Measurements from ENCODE around the gene LMO7. TPM values are rescaled to one million over a fixed set of nuclear protein-coding genes. Genes with fewer than 3 reads are reported as not detected.
"Not testable (repeated sequence)": the region's sequence is repeated elsewhere in the genome, so short reads cannot be mapped to it uniquely, and the experiment has no call there.

LMO7 gene
- total RNA-seq, 4 donors from 2014 or later, result 60.5 to 108 (median 75.6) TPM

DNA sequence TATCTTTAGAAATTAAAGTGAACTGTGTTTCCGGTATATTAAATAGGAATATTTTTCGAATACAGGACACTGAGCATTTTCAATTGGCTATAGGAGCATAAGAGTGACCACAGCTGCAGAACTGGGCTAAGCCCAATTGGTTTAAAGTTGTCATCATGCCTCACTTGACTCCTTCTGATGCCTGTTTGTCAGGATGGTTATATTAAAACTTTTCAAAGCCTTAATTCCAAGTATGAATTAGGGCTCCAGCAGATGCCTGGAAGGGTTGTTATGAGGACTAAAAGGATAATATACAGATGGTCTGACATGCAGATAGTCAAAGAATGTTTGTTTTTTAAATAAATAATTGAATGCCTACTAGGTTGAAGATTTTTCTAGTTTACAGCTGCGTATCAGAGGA lies 100.0 kb downstream of the LMO7 start:
- DNase-seq (ENCODE audit: low spot score in 2 of 2), result no peak
- 66 to 74% methylated on average over 3 of the region's 3 CpGs for WGBS, 2 donors
- TF ChIP-seq, protein P1, sequence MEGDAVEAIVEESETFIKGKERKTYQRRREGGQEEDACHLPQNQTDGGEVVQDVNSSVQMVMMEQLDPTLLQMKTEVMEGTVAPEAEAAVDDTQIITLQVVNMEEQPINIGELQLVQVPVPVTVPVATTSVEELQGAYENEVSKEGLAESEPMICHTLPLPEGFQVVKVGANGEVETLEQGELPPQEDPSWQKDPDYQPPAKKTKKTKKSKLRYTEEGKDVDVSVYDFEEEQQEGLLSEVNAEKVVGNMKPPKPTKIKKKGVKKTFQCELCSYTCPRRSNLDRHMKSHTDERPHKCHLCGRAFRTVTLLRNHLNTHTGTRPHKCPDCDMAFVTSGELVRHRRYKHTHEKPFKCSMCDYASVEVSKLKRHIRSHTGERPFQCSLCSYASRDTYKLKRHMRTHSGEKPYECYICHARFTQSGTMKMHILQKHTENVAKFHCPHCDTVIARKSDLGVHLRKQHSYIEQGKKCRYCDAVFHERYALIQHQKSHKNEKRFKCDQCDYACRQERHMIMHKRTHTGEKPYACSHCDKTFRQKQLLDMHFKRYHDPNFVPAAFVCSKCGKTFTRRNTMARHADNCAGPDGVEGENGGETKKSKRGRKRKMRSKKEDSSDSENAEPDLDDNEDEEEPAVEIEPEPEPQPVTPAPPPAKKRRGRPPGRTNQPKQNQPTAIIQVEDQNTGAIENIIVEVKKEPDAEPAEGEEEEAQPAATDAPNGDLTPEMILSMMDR (IDR thresholded peaks at IDR 0.05), result no peak
- no peak for TF ChIP-seq POLR2A (IDR thresholded peaks at IDR 0.05)
- no peak overlapping the region for H3K4me3 ChIP-seq (ENCODE audit: low read depth, poor library complexity, severe bottlenecking)
- intact Hi-C loops (cut with DNase I; ENCODE audit: low total_unique reads), result no loop called here

DNA sequence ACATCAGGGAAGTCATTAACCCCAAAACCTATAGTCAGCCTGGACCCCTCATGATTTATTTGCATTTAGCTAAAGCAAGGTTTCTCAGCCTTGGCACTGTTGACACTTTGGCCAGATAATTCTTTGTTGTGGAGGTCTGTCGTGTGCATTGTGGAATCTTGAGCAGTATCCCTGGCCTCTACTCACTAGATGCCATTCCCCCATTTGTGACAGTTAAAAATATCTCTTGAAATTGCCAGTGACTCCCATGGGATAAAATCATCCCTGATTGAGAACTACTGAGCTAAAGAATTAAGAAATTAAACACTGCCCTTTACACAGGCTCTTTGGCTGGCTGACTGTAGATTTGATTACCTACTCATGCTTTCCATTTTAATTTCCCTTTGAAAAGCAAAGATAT lies 102.7 kb downstream of the LMO7 start:
- no peak overlapping the region for H3K4me3 ChIP-seq (ENCODE audit: low read depth, poor library complexity, severe bottlenecking)
- WGBS, 2 donors, result 82 to 89% methylated on average over 1 of the region's 1 CpG
- DNase-seq (ENCODE audit: low spot score in 2 of 2), result no peak
- TF ChIP-seq, protein P1 (IDR thresholded peaks at IDR 0.05), result no peak
- no peak for TF ChIP-seq POLR2A (IDR thresholded peaks at IDR 0.05)
- intact Hi-C loops (cut with DNase I; ENCODE audit: low total_unique reads), result no loop called here

DNA sequence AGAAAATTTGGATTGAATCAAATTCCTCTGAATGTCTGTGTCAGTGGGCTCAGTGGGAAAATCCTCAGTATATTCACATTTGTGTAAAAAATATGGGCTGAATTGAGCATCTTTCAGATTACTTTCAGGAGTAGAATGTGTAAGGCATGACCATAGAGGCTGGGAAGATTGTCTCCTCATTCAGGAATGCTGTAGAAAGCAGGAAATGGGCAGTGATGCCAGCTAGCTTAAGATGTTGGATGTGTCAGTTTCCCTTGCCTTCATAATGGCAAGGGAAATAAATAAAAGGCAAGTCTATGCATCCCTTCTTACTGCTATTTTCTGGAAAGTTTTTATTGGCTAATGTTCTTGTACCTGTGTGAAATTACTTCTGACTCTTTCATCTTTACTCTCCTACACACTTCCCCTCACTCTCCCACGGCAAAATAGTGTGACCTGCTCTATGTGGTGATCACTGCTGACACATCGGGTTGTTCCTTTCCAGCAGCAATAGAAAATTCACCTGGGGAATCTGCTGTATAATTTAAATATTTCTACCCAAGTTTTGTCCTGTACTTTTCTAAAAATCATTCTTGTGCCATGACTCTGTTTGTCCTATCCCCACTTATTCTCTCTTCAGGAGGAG lies 103.2 kb downstream of the LMO7 start:
- intact Hi-C loops (cut with DNase I; ENCODE audit: low total_unique reads), result no loop called here
- no peak overlapping the region for H3K4me3 ChIP-seq (ENCODE audit: low read depth, poor library complexity, severe bottlenecking)
- TF ChIP-seq, protein P1 (IDR thresholded peaks at IDR 0.05), result no peak
- no peak for TF ChIP-seq POLR2A (IDR thresholded peaks at IDR 0.05)
- no peak for DNase-seq (ENCODE audit: low spot score in 2 of 2)
- 73 to 84% methylated on average over 2 of the region's 2 CpGs for WGBS, 2 donors

DNA sequence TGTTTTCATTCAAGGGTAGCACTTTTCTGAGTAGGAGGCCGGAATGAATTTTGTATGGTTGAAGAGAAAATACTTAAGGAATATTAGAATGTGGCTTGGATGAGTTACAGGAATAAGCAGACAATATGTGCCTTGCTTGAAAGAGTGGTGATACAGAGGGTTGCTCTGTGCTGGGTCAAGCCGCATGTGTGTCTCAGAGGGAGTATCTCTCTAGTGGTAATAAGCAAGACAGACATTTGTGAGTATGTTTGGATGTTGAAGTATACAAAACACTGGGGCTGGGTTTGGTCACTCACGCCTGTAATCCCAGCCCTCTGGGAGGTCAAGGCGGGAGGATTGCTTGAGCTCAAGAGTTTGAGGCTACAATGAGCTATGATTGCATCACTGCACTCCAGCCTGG lies 103.9 kb downstream of the LMO7 start:
- intact Hi-C loops (cut with DNase I; ENCODE audit: low total_unique reads), result no loop called here
- TF ChIP-seq POLR2A (IDR thresholded peaks at IDR 0.05), result no peak
- TF ChIP-seq, protein P1 (IDR thresholded peaks at IDR 0.05), result no peak
- 82 to 84% methylated on average over 4 of the region's 4 CpGs for WGBS, 2 donors
- H3K4me3 ChIP-seq (ENCODE audit: low read depth, poor library complexity, severe bottlenecking), result no peak overlapping the region
- no peak for DNase-seq (ENCODE audit: low spot score in 2 of 2)

DNA sequence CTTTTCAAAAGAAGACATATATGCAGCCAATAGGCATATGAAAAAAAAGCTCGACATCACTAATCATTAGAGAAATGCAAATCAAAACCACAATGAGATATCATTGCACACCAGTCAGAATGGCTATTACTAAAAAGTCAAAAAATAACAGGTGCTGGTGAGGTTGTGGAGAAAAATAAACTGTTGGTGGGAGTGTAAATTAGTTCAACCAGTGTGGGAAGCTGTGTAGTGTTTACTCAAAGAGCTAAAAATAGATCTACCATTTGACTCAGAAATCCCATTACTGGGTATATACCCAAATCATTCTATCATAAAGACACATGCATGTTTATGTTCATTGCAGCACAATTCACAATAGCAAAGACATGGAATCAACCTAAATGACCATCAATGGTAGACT lies 106.9 kb downstream of the LMO7 start:
- H3K4me3 ChIP-seq (ENCODE audit: low read depth, poor library complexity, severe bottlenecking); DNase-seq (ENCODE audit: low spot score in 2 of 2); intact Hi-C loops (cut with DNase I; ENCODE audit: low total_unique reads): not testable (repeated sequence)
- WGBS, 2 donors, result 94 to 100% methylated on average over 1 of the region's 1 CpG

DNA sequence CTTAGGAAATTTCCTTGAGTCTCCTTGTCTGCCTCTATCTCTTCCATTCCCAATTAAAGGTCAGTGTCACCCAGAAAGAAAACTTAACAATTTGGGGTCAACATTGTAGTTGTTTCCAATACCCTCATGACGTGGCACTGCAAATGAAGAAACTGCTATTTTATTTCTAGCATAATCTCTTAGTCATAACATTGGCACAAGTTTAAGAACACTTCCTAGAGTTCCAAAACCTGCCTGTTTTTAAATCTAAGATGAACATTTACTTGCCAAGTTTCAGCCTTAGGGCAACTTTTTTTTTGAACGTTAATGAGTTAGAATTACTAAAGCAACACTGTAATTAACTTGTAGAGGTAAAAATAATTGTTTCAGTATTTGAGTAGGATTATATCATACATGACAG lies 108.0 kb downstream of the LMO7 start:
- 42 to 50% methylated on average over 2 of the region's 2 CpGs for WGBS, 2 donors
- no peak for DNase-seq (ENCODE audit: low spot score in 2 of 2)
- TF ChIP-seq, protein P1 (IDR thresholded peaks at IDR 0.05), result no peak
- no peak for TF ChIP-seq POLR2A (IDR thresholded peaks at IDR 0.05)
- no peak overlapping the region for H3K4me3 ChIP-seq (ENCODE audit: low read depth, poor library complexity, severe bottlenecking)
- intact Hi-C loops (cut with DNase I; ENCODE audit: low total_unique reads), result no loop called here
